Endothelial cell (in vitro differentiated cells): ENCODE data around the gene REPIN1. TPM values are rescaled to one million over a fixed set of nuclear protein-coding genes. Genes with fewer than 3 reads are reported as not detected.

Source experiments
- DNase-seq: peaks from one replicate; pipeline ENCODE4 v3.0.0; 2021; ENCODE audit warnings: low spot score
- H3K27ac Mint-ChIP-seq: one replicate; pipeline ENCODE4 v1.8.0; 2021; ENCODE audit warnings: mixed read lengths, inconsistent platforms; ENCODE audit not compliant: unreplicated experiment
- H3K27me3 Mint-ChIP-seq: one replicate; pipeline ENCODE4 v1.8.0; 2021; ENCODE audit warnings: mild to moderate bottlenecking, moderate library complexity, mixed read lengths, inconsistent platforms; ENCODE audit not compliant: unreplicated experiment
- H3K36me3 Mint-ChIP-seq: one replicate; pipeline ENCODE4 v1.8.0; 2021; ENCODE audit warnings: mild to moderate bottlenecking, low read depth, mixed read lengths, inconsistent platforms; ENCODE audit not compliant: unreplicated experiment
- H3K4me1 Mint-ChIP-seq: one replicate; pipeline ENCODE4 v1.8.0; 2021; ENCODE audit warnings: mild to moderate bottlenecking, mixed read lengths, inconsistent platforms; ENCODE audit not compliant: unreplicated experiment
- H3K4me3 Mint-ChIP-seq: one replicate; pipeline ENCODE4 v1.8.0; 2021; ENCODE audit warnings: mild to moderate bottlenecking, mixed read lengths, inconsistent platforms; ENCODE audit not compliant: unreplicated experiment
- H3K9me3 Mint-ChIP-seq: one replicate; pipeline ENCODE4 v1.8.0; 2021; ENCODE audit warnings: mixed read lengths, inconsistent platforms; ENCODE audit not compliant: unreplicated experiment
- total RNA-seq: library from RNA; stranded (reverse); fragmentation: NEBNext Ultra II Directional; extraction: Animal tissue kit (Norgen Biotek cat#: 25700); gene quantifications from one replicate; pipeline ENCODE4 v1.2.1, GENCODE V29; 2021; ENCODE audit not compliant: unreplicated experiment
- TF ChIP-seq, protein P1 (sequence below): fragments of 200-600 bp; sonication (generic); IDR thresholded peaks from one replicate; pipeline ENCODE4 v1.5.0; 2021; ENCODE audit warnings: antibody characterized with exemption; ENCODE audit not compliant: unreplicated experiment

Gene REPIN1
- total RNA-seq, 1 donor from 2014 or later = 138 TPM

DNA sequence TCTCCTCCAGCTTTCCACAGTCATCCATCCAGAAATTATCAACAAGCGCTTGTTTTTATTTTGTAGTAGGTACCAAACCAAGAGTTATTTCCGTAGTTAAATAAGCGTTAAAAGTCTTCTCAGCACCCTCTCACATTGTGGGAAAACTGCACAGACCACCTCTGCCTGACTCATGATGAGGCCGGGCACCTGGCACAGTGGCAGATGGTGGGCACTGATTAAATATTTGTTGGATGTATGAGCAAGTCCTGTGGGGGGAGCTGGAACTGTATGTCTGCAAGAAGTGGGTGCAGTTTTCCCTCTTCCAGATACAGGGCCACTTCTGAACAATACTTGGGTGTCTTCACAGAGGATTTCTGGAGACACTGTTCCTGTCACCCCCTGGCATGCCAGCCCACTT lies 5.3 kb upstream of the REPIN1 start:
- no peak for DNase-seq
- TF ChIP-seq, protein P1, sequence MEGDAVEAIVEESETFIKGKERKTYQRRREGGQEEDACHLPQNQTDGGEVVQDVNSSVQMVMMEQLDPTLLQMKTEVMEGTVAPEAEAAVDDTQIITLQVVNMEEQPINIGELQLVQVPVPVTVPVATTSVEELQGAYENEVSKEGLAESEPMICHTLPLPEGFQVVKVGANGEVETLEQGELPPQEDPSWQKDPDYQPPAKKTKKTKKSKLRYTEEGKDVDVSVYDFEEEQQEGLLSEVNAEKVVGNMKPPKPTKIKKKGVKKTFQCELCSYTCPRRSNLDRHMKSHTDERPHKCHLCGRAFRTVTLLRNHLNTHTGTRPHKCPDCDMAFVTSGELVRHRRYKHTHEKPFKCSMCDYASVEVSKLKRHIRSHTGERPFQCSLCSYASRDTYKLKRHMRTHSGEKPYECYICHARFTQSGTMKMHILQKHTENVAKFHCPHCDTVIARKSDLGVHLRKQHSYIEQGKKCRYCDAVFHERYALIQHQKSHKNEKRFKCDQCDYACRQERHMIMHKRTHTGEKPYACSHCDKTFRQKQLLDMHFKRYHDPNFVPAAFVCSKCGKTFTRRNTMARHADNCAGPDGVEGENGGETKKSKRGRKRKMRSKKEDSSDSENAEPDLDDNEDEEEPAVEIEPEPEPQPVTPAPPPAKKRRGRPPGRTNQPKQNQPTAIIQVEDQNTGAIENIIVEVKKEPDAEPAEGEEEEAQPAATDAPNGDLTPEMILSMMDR = no peak
- peaks cover 33% of the 10 kb centered on the region for H3K4me1 Mint-ChIP-seq
- no peak overlapping the region for H3K27ac Mint-ChIP-seq
- H3K36me3 Mint-ChIP-seq = no peaks in the 10 kb centered on the region
- no peaks in the 10 kb centered on the region for H3K9me3 Mint-ChIP-seq
- peaks cover 2% of the 10 kb centered on the region for H3K27me3 Mint-ChIP-seq
- no peak overlapping the region for H3K4me3 Mint-ChIP-seq

DNA sequence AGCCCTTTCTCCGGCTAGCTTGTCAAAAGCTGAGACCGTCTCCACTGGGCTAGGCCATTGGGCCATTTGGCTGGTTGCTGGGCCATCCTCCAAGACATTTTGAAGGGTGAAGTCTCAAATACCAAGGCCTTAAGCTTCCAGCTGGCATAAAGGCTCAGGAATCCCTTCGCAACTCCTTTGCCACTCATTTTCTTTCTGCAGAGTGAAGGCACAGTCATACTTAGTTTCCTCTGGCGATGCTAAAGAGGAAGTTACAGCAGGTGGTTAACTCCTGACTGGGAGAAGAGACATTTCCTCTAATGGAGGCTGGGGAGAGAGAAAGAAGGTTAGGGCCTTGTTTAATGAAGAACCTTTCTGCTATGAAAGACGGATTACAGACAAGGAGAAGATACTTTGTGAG lies 4.8 kb upstream of the REPIN1 start:
- no peak for DNase-seq
- H3K27me3 Mint-ChIP-seq = peaks cover 2% of the 10 kb centered on the region

DNA sequence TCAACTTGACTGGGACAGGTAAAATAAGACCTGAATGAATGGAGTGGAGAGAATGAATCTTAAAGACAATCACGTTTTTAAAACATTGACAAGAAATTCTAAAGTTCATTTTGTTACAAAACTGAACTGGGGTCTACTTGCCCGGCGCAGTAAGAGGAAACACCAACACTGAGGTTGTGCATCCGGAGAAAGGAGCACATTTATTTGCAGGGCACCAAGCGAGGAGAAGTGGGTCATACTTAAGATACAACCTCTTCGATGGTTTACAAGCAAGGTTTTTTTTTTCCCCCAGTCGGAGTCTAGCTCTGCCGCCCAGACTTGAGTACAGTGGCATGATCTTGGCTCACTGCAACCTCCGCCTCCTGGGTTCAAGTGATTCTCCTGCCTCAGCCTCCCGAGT lies 3.4 kb upstream of the REPIN1 start:
- H3K27me3 Mint-ChIP-seq = peaks cover 7% of the 10 kb centered on the region
- TF ChIP-seq, protein P1 = no peak
- peak overlapping the region; percentile 74 for H3K27ac Mint-ChIP-seq
- peaks cover 43% of the 10 kb centered on the region for H3K4me1 Mint-ChIP-seq
- no peak for DNase-seq
- H3K36me3 Mint-ChIP-seq = no peaks in the 10 kb centered on the region
- no peak overlapping the region for H3K4me3 Mint-ChIP-seq
- H3K9me3 Mint-ChIP-seq = no peaks in the 10 kb centered on the region

More for the DNA sequence above, 4.8 kb upstream of the REPIN1 start:
- Mint-ChIP-seq H3K27ac (peak overlapping the region; percentile 64), H3K4me3 (peak overlapping the region; percentile 37), H3K9me3 (no peaks in the 10 kb centered on the region), H3K4me1 (peaks cover 33% of the 10 kb centered on the region), H3K36me3 (no peaks in the 10 kb centered on the region)
- TF ChIP-seq, protein P1 = no peak

DNA sequence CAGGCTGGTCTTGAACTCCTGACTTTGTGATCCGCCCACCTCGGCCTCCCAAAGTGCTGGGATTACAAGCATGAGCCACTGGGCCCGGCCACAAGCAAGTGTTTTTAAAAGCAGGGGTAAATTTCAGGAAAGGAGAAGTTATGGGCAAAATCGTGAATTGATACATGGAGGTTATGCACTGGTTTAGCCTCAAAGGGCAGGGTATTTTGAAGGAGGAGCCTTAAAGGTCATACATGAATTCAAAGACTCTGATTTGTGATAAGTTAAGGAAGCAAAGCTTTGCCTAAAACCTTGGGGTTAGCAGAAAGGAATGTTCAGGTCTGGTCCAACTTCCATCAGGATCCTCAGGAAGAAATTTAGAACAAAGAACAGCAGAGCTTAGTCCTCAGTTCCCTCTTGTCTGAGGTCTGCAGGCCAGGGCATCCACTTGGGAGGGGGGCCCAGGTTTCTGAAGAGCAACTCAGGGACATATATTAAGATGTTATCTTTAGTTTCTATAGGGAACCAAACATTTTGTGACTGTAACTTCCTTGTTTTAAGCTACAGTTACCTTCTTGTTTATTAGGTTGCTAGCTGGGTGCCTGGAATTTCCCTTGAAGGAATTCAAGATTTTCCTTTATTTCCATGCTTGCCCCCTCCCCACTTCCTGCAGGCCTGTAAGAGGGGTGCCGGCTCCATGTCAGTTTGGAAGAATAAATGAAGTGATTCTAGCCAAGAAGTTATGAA lies 2.8 kb upstream of the REPIN1 start:
- Mint-ChIP-seq H3K4me1 (peaks cover 50% of the 10 kb centered on the region), H3K4me3 (no peak overlapping the region), H3K9me3 (no peaks in the 10 kb centered on the region), H3K27me3 (peaks cover 9% of the 10 kb centered on the region), H3K27ac (peak overlapping the region; percentile 93), H3K36me3 (peaks cover 5% of the 10 kb centered on the region)
- DNase-seq = no peak
- TF ChIP-seq, protein P1 = no peak

DNA sequence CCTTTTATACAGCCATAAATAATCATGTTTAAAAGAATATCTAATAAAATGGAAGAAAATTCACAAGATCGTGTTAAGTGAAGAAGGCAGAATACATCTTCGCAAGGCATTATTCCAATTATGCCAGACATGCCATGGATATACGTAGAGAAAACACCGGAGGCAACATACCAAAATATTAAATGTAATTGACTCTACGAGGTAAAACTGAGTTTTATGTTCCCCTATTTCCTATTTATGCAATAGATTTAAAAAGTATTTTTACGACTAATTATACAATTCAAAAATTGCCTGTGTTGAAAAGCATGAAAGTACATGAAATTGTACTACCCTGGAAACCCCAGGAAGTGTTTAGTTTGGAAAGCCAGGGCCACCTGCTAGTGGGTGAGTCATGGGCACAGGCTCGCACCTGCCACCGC lies 936 bp upstream of the REPIN1 start:
- H3K4me1 Mint-ChIP-seq = peaks cover 42% of the 10 kb centered on the region
- peak overlapping the region; percentile 85 for H3K4me3 Mint-ChIP-seq
- peaks cover 9% of the 10 kb centered on the region for H3K36me3 Mint-ChIP-seq
- H3K27ac Mint-ChIP-seq = peak overlapping the region; percentile 90
- DNase-seq = no peak
- peaks cover 12% of the 10 kb centered on the region for H3K27me3 Mint-ChIP-seq
- TF ChIP-seq, protein P1 = no peak
- no peaks in the 10 kb centered on the region for H3K9me3 Mint-ChIP-seq
